HG03439 (cell line): ENCODE measurements around the gene IRF4.
"Not testable (repeated sequence)": the region's sequence is repeated elsewhere in the genome, so short reads cannot be mapped to it uniquely, and the experiment has no call there.

ENCODE experiments used
- ATAC-seq: cut with Tn5 transposase; IDR thresholded peaks from one replicate; pipeline ENCODE4 v1.9.1; 2021; ENCODE audit warnings: mild to moderate bottlenecking, moderate library complexity; ENCODE audit not compliant: unreplicated experiment

Gene IRF4

DNA sequence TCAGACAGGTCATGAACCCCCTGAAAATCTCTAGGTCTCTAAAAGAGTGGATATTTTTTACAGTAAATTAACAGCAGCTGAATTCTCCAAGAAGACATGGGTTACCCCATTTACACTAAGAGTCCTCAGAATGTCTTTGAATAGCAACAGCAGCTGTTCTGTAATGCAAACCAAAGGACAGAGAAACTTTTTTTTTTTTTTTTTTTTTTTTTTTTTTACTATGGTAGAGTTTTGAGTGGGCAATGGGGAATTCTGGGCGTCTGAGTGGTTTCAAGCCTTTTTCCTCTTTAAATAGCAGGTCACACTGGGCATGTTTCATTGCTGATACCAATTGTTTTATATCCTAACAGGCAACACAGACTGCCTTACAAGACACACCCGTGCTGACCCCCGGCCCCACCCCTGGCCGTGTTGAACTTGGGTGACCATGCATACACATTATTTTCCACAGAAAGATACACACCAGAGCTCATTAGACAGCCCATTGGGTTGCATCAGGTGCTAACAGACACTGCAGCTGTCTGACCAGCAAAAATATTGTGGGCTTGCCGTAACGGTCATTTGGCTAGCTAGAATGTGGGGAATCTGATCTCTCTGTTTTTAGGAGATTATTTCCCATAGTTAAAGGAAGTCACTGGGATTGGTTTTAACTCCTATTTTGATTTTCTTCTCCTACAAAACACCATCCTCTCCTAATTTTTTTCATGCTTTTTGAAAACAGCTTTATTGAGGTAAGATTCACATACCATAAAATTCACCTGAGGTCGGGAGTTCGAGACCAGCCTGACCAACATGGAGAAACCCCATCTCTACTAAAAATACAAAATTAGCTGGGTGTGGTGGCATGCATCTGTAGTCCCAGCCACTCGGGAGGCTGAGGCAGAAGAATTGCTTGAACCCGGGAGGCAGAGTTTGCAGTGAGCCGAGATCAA lies 26.7 kb upstream of the IRF4 start:
- peak; percentile 59 for ATAC-seq

DNA sequence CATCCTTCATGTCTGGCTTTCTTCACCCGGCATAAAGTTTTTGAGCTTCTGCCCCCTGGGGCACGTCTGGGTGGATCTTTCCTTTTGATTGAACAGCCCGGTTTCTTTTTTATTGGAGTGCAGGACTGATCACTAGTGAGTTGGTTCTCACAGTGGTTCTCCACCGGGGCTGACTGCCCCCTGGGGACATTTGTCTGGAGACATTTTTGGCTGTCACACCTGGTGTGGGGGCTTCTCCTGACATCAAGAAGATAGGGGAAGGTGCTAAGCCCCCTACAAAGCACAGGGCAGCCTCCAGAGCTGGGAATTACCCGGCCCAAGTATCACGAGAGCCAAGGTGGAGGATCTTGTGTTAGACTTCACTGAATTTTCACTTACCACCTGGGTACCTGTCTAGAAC lies 25.7 kb upstream of the IRF4 start:
- ATAC-seq = no peak

DNA sequence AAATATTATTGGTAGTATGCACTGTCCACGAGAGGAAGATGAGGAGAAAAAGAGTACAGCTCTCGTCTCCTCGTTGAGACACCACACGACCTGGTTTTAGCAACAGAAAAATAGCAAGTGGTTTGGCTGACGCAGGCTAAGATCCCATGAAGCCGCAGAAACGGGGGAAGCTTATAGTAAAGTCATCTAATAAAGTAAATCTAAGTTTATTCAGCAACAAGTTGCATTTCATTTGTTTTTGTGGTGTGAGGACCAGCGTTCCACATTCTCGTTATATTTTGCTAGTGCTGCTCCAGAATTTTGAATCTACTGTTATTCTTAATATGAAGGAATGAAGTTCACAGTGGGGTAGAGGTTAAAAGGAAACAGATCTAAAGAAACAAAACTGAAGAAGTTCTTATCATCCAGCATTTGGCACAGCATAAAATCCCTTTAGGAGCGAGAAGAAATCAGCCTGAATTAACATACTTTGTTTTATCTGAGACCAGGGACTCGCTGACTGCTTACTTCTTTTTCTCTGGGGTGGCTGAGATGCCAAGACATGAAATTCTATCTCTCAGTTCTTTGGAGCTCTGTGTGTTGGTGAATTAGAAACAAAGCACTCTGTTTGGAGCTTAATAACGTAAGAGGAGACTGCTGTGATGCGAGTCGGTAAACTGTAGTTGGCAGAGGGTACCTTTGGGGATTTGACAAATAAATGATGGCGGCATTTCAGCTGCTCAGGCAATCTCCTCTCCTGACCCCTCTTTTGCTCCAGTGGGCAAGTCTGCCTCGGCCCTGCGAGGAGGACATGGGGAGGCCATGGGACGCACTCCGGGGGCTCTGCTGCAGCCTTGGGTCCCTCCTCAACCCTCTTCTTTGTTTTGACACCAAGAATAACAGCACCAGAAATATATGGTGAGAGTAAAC lies 24.9 kb upstream of the IRF4 start:
- no peak for ATAC-seq

DNA sequence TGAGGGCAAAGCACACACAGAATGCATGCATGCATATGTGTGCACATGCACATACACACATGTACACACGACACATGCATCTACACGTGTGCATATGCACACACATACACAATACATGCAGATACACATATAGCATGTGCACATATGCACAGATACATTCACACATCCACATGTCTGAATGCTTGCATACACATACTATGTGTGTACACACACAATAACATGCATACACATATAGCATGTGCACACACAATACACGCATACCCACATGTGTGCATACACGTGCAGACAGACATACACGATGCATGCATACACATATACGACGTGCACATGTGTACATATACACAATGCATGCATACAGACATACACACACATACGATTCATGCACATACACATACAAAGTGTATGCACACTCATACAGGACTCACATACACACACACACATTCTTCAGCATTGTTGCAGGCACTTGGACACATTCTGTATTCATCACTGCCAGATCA lies 24.2 kb upstream of the IRF4 start:
- no peak for ATAC-seq

DNA sequence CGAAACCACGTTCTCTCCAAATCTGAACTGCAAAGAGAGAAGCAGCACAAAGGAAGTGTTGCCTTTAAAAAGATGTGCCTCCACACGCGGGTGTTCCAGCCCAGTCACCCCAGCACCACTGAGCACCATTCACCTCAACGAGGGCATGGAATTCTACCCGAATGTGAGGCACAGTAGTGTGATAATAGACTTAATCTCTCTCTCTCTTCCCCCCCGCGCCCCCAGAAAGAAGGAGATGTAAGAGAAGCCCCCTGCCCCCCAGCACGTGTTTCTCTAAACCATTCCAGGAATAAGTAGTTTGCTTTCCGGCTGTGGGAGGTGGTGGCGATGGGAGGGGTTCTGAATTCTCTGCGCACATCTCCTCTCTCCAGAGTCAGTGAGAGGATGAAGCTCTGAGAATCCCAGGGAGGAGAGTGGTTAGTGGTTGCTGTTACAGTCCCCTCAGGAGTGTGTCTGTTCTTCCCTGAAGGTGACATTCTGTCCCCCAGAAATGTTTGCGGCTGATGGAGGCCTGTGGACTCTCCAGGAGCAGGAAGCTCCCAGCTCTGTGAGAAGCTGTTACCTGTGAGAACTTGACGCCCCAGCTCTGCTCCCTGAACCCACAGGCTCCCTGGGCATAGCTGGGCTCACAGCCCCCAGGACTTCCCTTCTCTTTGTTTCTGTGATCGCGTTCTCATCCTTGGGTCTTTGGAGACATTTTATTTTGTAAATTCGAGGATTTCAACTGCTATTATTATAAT lies 23.5 kb upstream of the IRF4 start:
- ATAC-seq = no peak

DNA sequence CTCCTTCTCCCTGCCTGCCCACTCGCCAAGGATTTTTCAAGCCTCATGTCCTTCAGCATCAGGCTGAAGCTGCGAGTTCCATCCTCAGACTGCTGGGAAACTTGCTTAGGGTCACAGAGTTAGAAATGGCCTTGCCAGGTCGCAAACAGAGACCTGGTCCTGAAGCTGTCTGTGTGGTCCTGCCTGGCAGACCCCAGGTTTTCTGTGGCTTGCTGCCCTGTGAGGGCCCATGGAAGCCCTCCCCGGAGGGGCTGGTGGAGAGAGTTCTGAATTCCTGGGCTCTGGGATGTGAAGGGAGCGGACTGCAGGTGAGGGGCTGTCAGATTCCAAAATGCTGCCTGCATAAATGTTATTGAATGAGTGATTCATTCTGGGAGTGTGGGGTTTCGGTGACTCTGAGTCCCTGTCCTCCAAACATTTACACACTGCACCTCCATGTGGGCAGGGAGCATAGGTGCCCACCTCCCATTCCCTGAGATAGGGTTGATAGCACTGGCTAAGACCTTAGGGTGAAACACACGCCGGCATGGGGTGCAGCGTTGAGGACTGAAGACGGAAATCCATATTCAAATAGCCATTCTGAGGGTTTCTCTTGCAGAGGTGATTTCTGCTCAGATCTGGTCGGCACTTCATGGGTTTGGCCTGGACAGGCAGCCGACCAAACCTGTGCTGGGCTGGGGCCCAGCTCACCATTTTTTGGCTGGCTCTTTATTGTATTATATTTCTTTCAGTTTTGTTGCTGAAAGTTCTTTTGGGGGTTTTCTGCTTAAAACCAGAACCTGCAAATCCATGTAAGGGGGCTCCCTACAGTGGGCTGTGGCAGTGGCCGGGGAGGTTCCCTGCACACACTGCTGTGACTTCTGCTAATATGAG lies 21.8 kb upstream of the IRF4 start:
- ATAC-seq = no peak

DNA sequence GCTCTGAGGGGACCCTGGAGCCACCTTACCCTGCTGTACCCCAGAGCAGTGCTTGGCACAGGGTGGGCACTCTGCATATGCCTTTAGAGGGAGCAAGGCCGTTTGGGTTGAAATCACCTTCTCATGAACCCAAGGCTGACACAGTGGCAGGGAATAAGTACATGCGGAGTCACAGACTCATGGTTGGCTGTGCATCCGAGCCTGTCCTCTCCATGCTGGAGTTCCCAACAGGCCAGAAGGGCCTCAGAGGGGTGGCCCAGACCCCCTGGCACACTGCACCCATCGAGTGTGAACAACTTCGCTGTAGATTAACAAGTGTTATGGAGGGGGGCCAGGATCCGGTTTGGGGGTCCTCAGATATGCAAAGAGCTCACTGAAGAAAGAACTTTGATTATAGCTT lies 21.0 kb upstream of the IRF4 start:
- no peak for ATAC-seq

DNA sequence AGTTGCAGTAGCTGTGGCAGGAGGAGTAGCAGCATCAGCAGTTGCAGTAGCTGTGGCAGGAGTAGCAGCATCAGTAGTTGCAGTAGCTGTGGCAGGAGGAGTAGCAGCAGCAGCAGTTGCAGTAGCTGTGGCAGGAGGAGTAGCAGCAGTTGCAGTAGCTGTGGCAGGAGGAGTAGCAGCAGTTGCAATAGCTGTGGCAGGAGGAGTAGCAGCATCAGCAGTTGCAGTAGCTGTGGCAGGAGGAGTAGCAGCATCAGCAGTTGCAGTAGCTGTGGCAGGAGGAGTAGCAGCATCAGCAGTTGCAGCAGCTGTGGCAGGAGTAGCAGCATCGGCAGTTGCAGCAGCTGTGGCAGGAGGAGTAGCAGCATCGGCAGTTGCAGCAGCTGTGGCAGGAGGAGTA lies 19.7 kb upstream of the IRF4 start:
- not testable (repeated sequence) for ATAC-seq

DNA sequence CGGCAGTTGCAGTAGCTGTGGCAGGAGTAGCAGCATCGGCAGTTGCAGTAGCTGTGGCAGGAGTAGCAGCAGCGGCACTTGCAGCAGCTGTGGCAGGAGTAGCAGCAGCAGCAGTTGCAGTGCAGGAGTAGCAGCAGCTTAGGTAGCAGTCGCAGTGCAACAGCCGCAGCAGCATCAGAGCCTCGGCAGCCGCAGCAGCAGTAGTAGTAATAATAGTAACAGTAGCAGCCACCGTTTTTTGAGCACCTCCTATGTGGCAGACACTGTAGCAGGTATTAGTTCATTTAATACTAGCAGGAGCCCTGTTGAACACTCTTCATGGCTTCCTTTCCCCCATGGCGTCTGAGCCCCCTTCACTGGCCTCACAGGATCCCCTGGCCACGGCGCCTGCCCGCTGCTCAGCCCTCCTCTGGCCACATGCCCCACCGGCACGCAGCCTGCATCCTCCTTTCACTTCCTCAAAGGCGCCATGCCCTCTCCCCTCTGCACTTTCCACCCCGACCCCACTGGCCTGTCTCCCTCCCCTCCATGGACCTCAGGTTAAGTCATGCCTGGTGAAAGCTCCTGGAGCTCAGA lies 19.1 kb upstream of the IRF4 start:
- no peak for ATAC-seq

DNA sequence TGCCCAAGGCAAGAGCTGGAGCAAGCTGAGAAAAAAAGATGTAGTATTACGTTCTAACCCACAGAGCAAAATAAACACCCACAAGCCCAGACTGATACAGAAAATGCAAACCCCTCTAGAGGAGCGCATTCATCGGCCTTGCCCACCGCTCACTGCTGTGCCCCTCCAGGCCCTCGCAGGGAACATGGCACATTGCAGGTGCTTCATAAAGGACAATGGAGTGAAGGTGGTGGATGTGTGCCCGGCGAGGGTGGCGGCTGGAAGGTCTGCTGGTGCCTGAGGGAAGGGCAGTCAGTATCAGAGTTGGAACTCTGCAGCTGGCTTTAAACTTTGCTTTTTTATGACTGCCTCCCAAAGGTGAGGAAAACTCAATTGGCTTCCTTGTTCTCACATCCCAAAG lies 18.5 kb upstream of the IRF4 start:
- ATAC-seq = no peak

DNA sequence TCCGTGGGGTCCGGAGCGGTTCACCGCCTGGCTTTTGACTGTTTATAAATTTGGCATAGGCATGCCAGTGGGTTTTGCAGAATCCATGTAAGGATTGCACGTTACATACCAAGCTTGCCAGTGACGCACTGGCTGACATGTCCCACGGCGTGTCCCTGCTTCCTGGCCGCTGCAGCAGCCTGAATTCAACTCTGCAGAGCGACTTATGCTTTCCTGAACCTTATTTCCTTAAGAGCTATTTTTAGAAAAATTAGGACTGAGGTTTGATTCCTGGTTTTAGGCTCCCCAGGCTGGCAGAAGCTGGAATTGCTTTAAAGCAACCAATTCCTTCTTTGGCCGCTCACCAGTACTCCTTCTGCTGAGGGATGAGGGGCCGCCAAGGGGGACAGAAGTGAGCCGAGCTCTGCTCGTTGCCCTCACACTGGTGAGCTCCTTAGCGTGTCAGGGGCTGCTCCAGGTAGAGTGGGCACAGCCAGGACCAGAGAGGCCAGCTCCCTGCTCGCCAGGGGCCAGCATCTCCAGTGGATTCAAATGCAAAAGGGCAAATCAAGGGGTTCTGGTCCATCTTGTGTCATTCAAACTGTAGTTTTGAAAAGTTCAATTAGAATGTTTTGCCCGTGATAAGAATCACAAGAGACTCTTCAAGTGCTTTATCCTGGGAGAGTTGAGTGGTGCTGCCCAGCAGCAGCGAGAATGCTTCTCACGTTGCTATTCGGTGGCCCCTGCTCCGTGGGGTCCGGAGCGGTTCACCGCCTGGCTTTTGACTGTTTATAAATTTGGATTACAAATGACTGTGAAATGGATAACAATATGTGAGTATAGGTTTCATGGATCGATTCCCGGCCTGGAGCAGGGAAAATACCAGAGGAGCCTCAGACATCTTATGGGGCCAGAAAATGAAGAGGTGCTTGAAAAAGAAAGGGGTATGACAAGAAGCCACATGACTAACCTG lies 17.5 kb upstream of the IRF4 start:
- ATAC-seq = no peak

DNA sequence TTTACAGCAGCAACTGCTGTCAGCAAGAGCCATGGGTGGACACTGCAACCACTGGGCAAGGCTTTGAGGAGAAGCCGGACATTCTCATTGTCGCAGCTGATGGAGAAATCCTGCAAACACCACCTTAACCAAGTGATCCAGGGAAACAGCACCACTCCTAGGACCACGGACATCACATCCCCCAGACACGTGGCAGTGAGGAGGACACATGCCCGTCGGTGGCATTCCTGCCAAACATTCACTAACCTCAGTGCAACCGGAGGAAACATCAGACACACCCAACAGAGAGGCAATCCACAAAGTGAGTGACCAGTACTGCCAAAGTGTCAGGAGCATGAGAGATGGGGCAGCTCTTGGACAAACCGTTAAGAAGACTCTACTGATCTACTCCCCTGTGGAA lies 16.6 kb upstream of the IRF4 start:
- no peak for ATAC-seq

DNA sequence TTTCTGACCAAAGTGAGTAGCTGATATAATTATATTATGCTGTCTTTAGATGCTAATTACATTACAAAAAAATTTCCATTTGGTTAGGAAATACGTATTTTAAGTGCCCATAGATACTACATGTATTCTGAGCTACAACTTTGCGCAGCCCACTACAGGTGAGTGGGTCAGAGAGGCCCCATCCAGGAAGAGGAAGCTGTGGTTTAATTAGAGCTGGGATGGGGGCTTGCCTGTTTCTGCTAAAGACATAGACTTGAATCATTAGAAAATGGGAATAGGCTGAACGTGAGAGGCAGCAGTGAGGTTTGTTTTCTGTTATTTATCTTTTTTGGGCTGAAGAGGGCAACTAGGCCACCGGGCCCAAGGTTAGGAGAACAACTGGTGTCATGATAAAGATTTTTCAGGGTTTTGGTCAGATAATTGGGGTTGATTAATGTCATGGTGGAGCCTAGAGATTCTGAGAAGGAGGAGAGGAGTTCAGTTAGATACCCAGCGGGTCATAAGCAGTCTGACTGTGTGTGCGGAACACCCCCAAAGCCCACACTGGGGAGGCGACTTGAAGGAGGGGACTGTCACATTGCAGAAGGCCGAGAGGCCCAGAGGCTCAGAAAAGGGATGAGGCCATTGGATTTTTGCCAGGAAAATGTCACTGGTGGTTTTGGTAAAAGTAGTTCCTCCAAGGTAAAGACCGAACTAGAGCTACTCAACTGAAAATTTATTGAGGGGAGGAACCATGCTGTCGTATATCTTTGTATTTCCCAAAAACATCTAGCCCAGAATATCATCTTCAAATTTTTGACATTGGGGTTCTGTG lies 14.5 kb upstream of the IRF4 start:
- ATAC-seq = no peak

DNA sequence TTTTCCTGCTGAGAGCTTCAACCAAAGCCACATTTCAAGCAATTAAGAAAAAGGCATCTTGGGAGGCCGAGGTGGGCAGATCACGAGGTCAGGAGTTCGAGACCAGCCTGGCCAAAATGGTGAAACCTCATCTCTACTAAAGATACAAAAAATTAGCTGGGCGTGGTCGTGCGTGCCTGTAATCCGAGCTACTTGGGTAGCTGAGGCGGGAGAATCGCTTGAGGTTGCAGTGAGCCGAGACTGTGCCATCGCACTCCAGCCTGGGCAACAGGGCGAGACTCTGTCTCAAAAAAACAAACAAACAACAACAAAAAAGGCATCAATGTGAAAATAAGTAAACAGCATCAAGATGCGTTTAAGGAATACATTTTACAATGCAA lies 13.9 kb upstream of the IRF4 start:
- not testable (repeated sequence) for ATAC-seq

DNA sequence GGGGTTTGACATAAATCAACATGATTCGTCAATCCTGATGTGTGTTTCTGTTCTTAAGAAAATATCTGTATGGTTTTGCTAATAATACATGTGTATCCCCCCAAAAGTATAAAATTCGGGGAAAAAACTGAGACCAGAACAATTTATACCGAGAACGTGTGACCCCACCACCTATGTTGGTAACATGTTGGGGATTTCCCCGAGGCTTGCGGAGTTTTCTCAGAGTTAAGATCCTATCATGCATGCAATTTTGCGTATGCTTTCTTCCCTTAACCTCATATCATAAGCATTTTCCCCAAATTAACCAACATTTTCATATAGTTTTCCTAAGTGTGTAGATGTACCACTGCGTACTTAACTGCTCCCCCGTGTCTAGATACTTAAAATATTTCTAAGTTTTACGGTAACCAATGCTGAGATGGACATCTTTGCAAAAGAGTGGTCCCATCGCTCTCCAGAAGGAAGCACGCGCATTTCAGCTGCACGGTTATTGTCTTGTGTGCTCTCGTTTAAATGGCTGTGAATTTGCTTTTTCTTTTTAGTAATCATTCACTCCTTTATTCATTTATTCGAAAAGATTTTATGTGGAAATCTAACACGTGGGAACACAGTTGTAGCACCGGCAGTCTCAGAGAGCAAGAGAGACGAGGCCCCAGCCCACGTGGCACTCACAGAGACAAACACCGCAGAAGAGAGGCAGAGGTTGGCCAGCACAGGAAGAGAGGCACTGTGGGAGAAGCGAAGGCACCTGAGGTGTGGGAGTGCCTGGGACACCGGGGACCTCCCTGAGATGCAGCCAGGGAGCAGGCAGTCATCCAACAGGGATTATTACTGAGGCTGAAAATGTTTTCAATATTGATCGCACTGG lies 13.2 kb upstream of the IRF4 start:
- ATAC-seq = no peak

DNA sequence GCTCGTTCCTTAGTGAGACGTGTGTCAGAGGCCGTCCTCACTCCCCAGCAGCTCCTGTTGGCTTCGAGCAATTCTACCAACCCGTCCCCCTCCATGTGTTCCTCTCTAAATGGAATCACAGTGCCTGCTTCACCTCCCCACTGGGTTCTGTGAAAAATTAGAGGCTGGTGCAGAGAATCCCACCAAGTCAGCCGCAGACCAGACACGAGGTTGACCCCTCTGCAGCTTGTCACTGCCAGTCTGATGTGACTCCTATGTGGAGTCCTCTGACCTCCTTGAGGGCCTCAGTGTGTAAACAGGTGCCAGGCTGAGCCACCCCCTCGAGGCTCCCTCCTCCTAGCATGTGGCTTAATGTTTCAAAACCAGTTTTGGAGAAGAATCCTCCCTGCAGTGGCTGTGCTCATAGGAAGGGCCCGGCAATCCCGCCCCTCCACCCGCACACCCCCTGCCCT lies 12.6 kb upstream of the IRF4 start:
- no peak for ATAC-seq
